ENCODE measurements around the gene BIRC6. TPM values are rescaled to one million over a fixed set of nuclear protein-coding genes. Genes with fewer than 3 reads are reported as not detected.

BIRC6 gene
- polyA plus RNA-seq, 3 donors = 11.5 to 32.6 (median 12.9) TPM

GRCh38 chr2:32430804-32431203 lies 74.0 kb downstream of the BIRC6 start:
- Histone ChIP-seq H3K79me2 (ENCODE audit: insufficient read depth, low read length) (peaks cover 51% of the 10 kb centered on the region), H3K27ac (ENCODE audit: low read depth in 1 of 2, low read length in 2 of 2) (no peak overlapping the region), H4K20me1 (ENCODE audit: insufficient read depth, low read length) (peaks cover 73% of the 10 kb centered on the region), H3K4me2 (replicated peaks; ENCODE audit: extremely low read depth, low read length, poor library complexity, severe bottlenecking) (no peak overlapping the region), H3K9ac (ENCODE audit: insufficient read depth, low read length, poor library complexity, severe bottlenecking) (no peak overlapping the region), H3K4me3 (replicated peaks in 1 of 3; ENCODE audit: low read depth in 2 of 3, low read length in 3 of 3) (no peak overlapping the region), H3K9me3 (replicated peaks in 1 of 2; ENCODE audit: control insufficient read depth in 1 of 2, insufficient read depth in 1 of 2, low read length in 2 of 2) (no peaks in the 10 kb centered on the region), H3K27me3 (ENCODE audit: control insufficient read depth in 2 of 2, insufficient read depth in 2 of 2, low read length in 2 of 2) (no peaks in the 10 kb centered on the region), H3K4me1 (ENCODE audit: control insufficient read depth in 1 of 2, insufficient read depth in 2 of 2, low read length in 2 of 2) (no peaks in the 10 kb centered on the region), H2AFZ (ENCODE audit: insufficient read depth, low read depth, low read length, poor library complexity, severe bottlenecking) (no peak overlapping the region), H3K36me3 (replicated peaks in 1 of 2; ENCODE audit: control insufficient read depth in 1 of 2, insufficient read depth in 2 of 2, low read length in 2 of 2) (peaks cover 52 to 77% of the 10 kb centered on the region in 2 donors)
- intact Hi-C loops (cut with micrococcal nuclease) = no loop called here
- no peaks in the 10 kb centered on the region for H3K27me3 Mint-ChIP-seq (ENCODE audit: low read depth in 3 of 3)
- DNase-seq = no peak
- WGBS (ENCODE audit: insufficient coverage) = 100% methylated on average over 2 of the region's 5 CpGs
- TF ChIP-seq, protein P1, sequence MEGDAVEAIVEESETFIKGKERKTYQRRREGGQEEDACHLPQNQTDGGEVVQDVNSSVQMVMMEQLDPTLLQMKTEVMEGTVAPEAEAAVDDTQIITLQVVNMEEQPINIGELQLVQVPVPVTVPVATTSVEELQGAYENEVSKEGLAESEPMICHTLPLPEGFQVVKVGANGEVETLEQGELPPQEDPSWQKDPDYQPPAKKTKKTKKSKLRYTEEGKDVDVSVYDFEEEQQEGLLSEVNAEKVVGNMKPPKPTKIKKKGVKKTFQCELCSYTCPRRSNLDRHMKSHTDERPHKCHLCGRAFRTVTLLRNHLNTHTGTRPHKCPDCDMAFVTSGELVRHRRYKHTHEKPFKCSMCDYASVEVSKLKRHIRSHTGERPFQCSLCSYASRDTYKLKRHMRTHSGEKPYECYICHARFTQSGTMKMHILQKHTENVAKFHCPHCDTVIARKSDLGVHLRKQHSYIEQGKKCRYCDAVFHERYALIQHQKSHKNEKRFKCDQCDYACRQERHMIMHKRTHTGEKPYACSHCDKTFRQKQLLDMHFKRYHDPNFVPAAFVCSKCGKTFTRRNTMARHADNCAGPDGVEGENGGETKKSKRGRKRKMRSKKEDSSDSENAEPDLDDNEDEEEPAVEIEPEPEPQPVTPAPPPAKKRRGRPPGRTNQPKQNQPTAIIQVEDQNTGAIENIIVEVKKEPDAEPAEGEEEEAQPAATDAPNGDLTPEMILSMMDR (IDR thresholded peaks at IDR 0.05) = no peak
- H3K4me1 Mint-ChIP-seq = no peaks in the 10 kb centered on the region
- H3K27ac Mint-ChIP-seq = no peak overlapping the region
- H3K4me3 Mint-ChIP-seq = no peak overlapping the region
- H3K36me3 Mint-ChIP-seq = peaks cover 47 to 55% of the 10 kb centered on the region in 2 donors
- no peaks in the 10 kb centered on the region for H3K9me3 Mint-ChIP-seq

DNA sequence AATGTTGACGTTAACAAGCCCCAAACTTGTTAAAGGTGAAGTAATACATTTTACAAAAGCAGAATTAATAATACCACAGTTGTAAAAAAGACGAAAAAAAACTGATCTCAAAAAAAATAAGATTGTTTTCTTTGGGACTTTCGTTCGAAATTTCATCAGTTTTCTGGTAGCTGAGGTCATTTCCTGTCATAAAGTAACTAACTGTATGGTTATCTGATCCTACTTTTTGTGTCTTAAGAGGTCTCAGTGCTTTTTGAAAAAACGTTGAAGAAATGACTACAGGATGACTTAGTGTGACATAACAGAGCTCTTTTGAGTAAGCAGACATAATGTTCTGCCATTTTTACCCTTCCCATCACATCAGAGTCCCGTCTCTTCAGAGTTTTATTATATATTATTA lies 79.3 kb downstream of the BIRC6 start:
- Histone ChIP-seq H3K4me1 (ENCODE audit: control insufficient read depth in 1 of 2, insufficient read depth in 2 of 2, low read length in 2 of 2) (no peaks in the 10 kb centered on the region), H3K27me3 (ENCODE audit: control insufficient read depth in 2 of 2, insufficient read depth in 2 of 2, low read length in 2 of 2) (no peaks in the 10 kb centered on the region), H3K27ac (ENCODE audit: low read depth in 1 of 2, low read length in 2 of 2) (no peak overlapping the region), H3K9me3 (replicated peaks in 1 of 2; ENCODE audit: control insufficient read depth in 1 of 2, insufficient read depth in 1 of 2, low read length in 2 of 2) (no peaks in the 10 kb centered on the region), H3K4me2 (replicated peaks; ENCODE audit: extremely low read depth, low read length, poor library complexity, severe bottlenecking) (no peak overlapping the region), H2AFZ (ENCODE audit: insufficient read depth, low read depth, low read length, poor library complexity, severe bottlenecking) (no peak overlapping the region), H3K4me3 (replicated peaks in 1 of 3; ENCODE audit: low read depth in 2 of 3, low read length in 3 of 3) (no peak overlapping the region), H4K20me1 (ENCODE audit: insufficient read depth, low read length) (peaks cover 25% of the 10 kb centered on the region), H3K79me2 (ENCODE audit: insufficient read depth, low read length) (peaks cover 12% of the 10 kb centered on the region), H3K9ac (ENCODE audit: insufficient read depth, low read length, poor library complexity, severe bottlenecking) (no peak overlapping the region), H3K36me3 (replicated peaks in 1 of 2; ENCODE audit: control insufficient read depth in 1 of 2, insufficient read depth in 2 of 2, low read length in 2 of 2) (peaks cover 85 to 99% of the 10 kb centered on the region in 2 donors)
- TF ChIP-seq, protein P1 (IDR thresholded peaks at IDR 0.05) = no peak
- Mint-ChIP-seq H3K4me1 (no peaks in the 10 kb centered on the region), H3K27ac (no peak overlapping the region), H3K36me3 (peaks cover 70 to 88% of the 10 kb centered on the region in 2 donors), H3K9me3 (no peaks in the 10 kb centered on the region), H3K4me3 (no peak overlapping the region), H3K27me3 (ENCODE audit: low read depth in 3 of 3) (no peaks in the 10 kb centered on the region)
- DNase-seq = no peak
- intact Hi-C loops (cut with micrococcal nuclease) = no loop called here
- WGBS (ENCODE audit: insufficient coverage) = no CpG with 5 or more reads among the region's 6 CpGs
